ENCODE data around the gene GTF2A1L. TPM values are rescaled to one million over a fixed set of nuclear protein-coding genes. Genes with fewer than 3 reads are reported as not detected.

Gene GTF2A1L
- total RNA-seq, 1 donor from 2014 or later: not detected

GRCh38 chr2:48707466-48707865 lies 89.8 kb downstream of the GTF2A1L start:
- no peak overlapping the region for H3K27ac Mint-ChIP-seq (ENCODE audit: unreplicated experiment)
- H3K36me3 Mint-ChIP-seq (ENCODE audit: low read depth, unreplicated experiment): no peaks in the 10 kb centered on the region
- no peak for DNase-seq (ENCODE audit: low spot score)
- no peaks in the 10 kb centered on the region for H3K27me3 Mint-ChIP-seq (ENCODE audit: unreplicated experiment)
- no peaks in the 10 kb centered on the region for H3K9me3 Mint-ChIP-seq (ENCODE audit: unreplicated experiment)
- peaks cover 3% of the 10 kb centered on the region for H3K4me1 Mint-ChIP-seq (ENCODE audit: unreplicated experiment)
- no peak overlapping the region for H3K4me3 Mint-ChIP-seq (ENCODE audit: unreplicated experiment)
- TF ChIP-seq, protein P1, sequence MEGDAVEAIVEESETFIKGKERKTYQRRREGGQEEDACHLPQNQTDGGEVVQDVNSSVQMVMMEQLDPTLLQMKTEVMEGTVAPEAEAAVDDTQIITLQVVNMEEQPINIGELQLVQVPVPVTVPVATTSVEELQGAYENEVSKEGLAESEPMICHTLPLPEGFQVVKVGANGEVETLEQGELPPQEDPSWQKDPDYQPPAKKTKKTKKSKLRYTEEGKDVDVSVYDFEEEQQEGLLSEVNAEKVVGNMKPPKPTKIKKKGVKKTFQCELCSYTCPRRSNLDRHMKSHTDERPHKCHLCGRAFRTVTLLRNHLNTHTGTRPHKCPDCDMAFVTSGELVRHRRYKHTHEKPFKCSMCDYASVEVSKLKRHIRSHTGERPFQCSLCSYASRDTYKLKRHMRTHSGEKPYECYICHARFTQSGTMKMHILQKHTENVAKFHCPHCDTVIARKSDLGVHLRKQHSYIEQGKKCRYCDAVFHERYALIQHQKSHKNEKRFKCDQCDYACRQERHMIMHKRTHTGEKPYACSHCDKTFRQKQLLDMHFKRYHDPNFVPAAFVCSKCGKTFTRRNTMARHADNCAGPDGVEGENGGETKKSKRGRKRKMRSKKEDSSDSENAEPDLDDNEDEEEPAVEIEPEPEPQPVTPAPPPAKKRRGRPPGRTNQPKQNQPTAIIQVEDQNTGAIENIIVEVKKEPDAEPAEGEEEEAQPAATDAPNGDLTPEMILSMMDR (IDR thresholded peaks at IDR 0.05; ENCODE audit: unreplicated experiment): no peak

- Mint-ChIP-seq H3K27me3 (ENCODE audit: unreplicated experiment) (no peaks in the 10 kb centered on the region), H3K4me3 (ENCODE audit: unreplicated experiment) (no peak overlapping the region), H3K9me3 (ENCODE audit: unreplicated experiment) (no peaks in the 10 kb centered on the region), H3K36me3 (ENCODE audit: low read depth, unreplicated experiment) (no peaks in the 10 kb centered on the region), H3K4me1 (ENCODE audit: unreplicated experiment) (peaks cover 7% of the 10 kb centered on the region), H3K27ac (ENCODE audit: unreplicated experiment) (no peak overlapping the region)
- no peak for DNase-seq (ENCODE audit: low spot score)
- TF ChIP-seq, protein P1 (IDR thresholded peaks at IDR 0.05; ENCODE audit: unreplicated experiment): no peak
Measured at GRCh38 chr2:48709096-48710034, 91.7 kb downstream of the GTF2A1L start.

GRCh38 chr2:48711343-48711742 lies 93.7 kb downstream of the GTF2A1L start:
- H3K4me1 Mint-ChIP-seq (ENCODE audit: unreplicated experiment): peaks cover 18% of the 10 kb centered on the region
- no peak overlapping the region for H3K4me3 Mint-ChIP-seq (ENCODE audit: unreplicated experiment)
- TF ChIP-seq, protein P1 (IDR thresholded peaks at IDR 0.05; ENCODE audit: unreplicated experiment): no peak
- H3K27me3 Mint-ChIP-seq (ENCODE audit: unreplicated experiment): no peaks in the 10 kb centered on the region
- no peaks in the 10 kb centered on the region for H3K36me3 Mint-ChIP-seq (ENCODE audit: low read depth, unreplicated experiment)
- H3K9me3 Mint-ChIP-seq (ENCODE audit: unreplicated experiment): no peaks in the 10 kb centered on the region
- H3K27ac Mint-ChIP-seq (ENCODE audit: unreplicated experiment): no peak overlapping the region
- DNase-seq (ENCODE audit: low spot score): no peak

DNA sequence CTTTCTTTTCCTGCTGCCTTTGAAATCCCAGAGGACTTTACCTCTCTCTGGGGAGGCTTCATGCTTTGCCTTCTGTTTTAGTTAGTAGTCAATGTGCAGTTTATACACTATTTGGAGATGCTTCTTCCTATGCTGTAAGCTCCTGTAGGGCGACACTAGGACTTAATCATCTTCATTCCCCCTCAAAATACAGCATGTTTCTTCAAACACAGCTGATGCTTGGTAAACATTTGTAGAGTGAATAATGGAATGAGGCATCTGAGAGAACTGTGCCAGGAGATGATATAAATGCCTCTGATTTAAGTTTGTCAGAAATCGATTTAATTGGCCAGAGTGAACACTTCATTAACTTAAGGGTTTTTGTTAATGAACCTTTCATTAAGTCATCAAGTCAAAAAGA lies 94.5 kb downstream of the GTF2A1L start:
- no peak for DNase-seq (ENCODE audit: low spot score)
- TF ChIP-seq, protein P1 (IDR thresholded peaks at IDR 0.05; ENCODE audit: unreplicated experiment): no peak
- H3K27me3 Mint-ChIP-seq (ENCODE audit: unreplicated experiment): no peaks in the 10 kb centered on the region
- no peaks in the 10 kb centered on the region for H3K36me3 Mint-ChIP-seq (ENCODE audit: low read depth, unreplicated experiment)
- H3K4me3 Mint-ChIP-seq (ENCODE audit: unreplicated experiment): no peak overlapping the region
- no peak overlapping the region for H3K27ac Mint-ChIP-seq (ENCODE audit: unreplicated experiment)
- peaks cover 18% of the 10 kb centered on the region for H3K4me1 Mint-ChIP-seq (ENCODE audit: unreplicated experiment)
- no peaks in the 10 kb centered on the region for H3K9me3 Mint-ChIP-seq (ENCODE audit: unreplicated experiment)

DNA sequence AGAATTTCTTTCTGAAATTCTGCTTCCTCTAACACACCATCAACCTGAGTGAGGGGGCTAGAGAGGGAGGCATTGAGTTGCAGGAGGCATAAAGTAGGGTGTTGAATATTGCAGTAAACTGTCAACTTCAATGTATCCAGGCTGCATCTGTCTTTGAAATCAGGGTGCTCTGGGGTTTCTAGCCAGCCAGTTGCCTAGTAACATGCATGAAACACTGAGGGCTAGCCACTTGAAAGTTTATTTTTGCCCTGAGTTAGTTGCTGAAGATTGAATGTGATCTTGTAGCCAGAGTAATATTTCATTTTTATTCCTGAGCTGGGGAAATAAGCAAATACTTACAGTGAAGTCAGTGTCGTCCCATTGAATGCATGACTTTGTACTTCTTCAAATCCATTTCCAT lies 96.0 kb downstream of the GTF2A1L start:
- Mint-ChIP-seq H3K36me3 (ENCODE audit: low read depth, unreplicated experiment) (no peaks in the 10 kb centered on the region), H3K9me3 (ENCODE audit: unreplicated experiment) (no peaks in the 10 kb centered on the region), H3K27ac (ENCODE audit: unreplicated experiment) (no peak overlapping the region), H3K4me3 (ENCODE audit: unreplicated experiment) (no peak overlapping the region), H3K27me3 (ENCODE audit: unreplicated experiment) (no peaks in the 10 kb centered on the region), H3K4me1 (ENCODE audit: unreplicated experiment) (peaks cover 18% of the 10 kb centered on the region)
- TF ChIP-seq, protein P1 (IDR thresholded peaks at IDR 0.05; ENCODE audit: unreplicated experiment): no peak
- no peak for DNase-seq (ENCODE audit: low spot score)
